GM21526 (cell line): ENCODE data around the gene SF1.
"Not testable (repeated sequence)": the region's sequence is repeated elsewhere in the genome, so short reads cannot be mapped to it uniquely, and the experiment has no call there.

Experiments used
- ATAC-seq: cut with Tn5 transposase; IDR thresholded peaks from one replicate; pipeline ENCODE4 v1.9.1; 2021; ENCODE audit warnings: moderate library complexity; ENCODE audit not compliant: unreplicated experiment, low FRiP score

Gene SF1

GRCh38 chr11:64778473-64779298 lies at the start of gene SF1:
SF1 (minus strand) TSS chr11:64778542; CDS start chr11:64778392, 150 bp downstream.
- ATAC-seq: peak; percentile 73

GRCh38 chr11:64827451-64827839 lies 49.1 kb upstream of the SF1 start:
- no peak for ATAC-seq

GRCh38 chr11:64826578-64827450 lies 48.5 kb upstream of the SF1 start:
- no peak for ATAC-seq

GRCh38 chr11:64826062-64826461 lies 47.7 kb upstream of the SF1 start:
- ATAC-seq: no peak

GRCh38 chr11:64823568-64824119 lies 45.3 kb upstream of the SF1 start:
- no peak for ATAC-seq

- no peak for ATAC-seq
Measured at GRCh38 chr11:64817476-64817875, 39.1 kb upstream of the SF1 start.

- ATAC-seq: not testable (repeated sequence)
Measured at GRCh38 chr11:64815433-64815832, 37.1 kb upstream of the SF1 start.

- ATAC-seq: no peak
Measured at GRCh38 chr11:64814712-64815187, 36.4 kb upstream of the SF1 start.

- ATAC-seq: no peak
Measured at GRCh38 chr11:64813826-64814225, 35.5 kb upstream of the SF1 start.

- no peak for ATAC-seq
Measured at GRCh38 chr11:64810891-64811272, 32.5 kb upstream of the SF1 start.

GRCh38 chr11:64810271-64810890 lies 32.0 kb upstream of the SF1 start, which contains the start of gene MEN1:
MEN1 (minus strand) TSS chr11:64810551; CDS start chr11:64810109, 442 bp downstream.
- peak; percentile 64 for ATAC-seq

GRCh38 chr11:64809781-64810241 lies 31.5 kb upstream of the SF1 start:
- ATAC-seq: no peak

- no peak for ATAC-seq
Measured at GRCh38 chr11:64805481-64805880, 27.1 kb upstream of the SF1 start.

- no peak for ATAC-seq
Measured at GRCh38 chr11:64804346-64805210, 26.2 kb upstream of the SF1 start.

GRCh38 chr11:64803846-64804345 lies 25.6 kb upstream of the SF1 start:
- no peak for ATAC-seq

- peak; percentile 48 for ATAC-seq
Measured at GRCh38 chr11:64803158-64803845, 25.0 kb upstream of the SF1 start, which contains the start of gene MAP4K2. MAP4K2 (minus strand) TSS chr11:64803214; CDS start chr11:64803149, 65 bp downstream.

GRCh38 chr11:64802370-64803157 lies 24.2 kb upstream of the SF1 start:
- peak; percentile 10 for ATAC-seq
